Activated CD8-positive, alpha-beta memory T cell treated with anti-CD3 and anti-CD28 coated beads, Interleukin-2, amount 10 ng/mL, durations not matched to agents 7 days and 5 days (primary cell): ENCODE measurements around the gene FADS2. TPM values are rescaled to one million over a fixed set of nuclear protein-coding genes. Genes with fewer than 3 reads are reported as not detected.

ENCODE experiments used
- ATAC-seq: fragments of 150-1000 bp; cut with Tn5 transposase; one replicate; pipeline ENCODE4 v1.10.0; 2021; ENCODE audit warnings: moderate library complexity
- CTCF ChIA-PET: fragments of 350-600 bp; sonication (Branson Sonifier 250); formaldehyde crosslinking; loops from one replicate; lab custom pipeline; 2021; ENCODE audit warnings: antibody characterized with exemption; lab: Charles Lee
- DNase-seq: peaks from one replicate; pipeline ENCODE4 v3.0.0-alpha.2; 2020
- H3K27ac Mint-ChIP-seq: one replicate; pipeline ENCODE4 v1.8.0; 2021; ENCODE audit warnings: mild to moderate bottlenecking, mixed read lengths
- H3K27me3 Mint-ChIP-seq: one replicate; pipeline ENCODE4 v1.8.0; 2021; ENCODE audit warnings: mixed read lengths
- H3K36me3 Mint-ChIP-seq: one replicate; pipeline ENCODE4 v1.8.0; 2021; ENCODE audit warnings: mild to moderate bottlenecking, mixed read lengths
- H3K4me1 Mint-ChIP-seq: one replicate; pipeline ENCODE4 v1.8.0; 2021; ENCODE audit warnings: mixed read lengths
- H3K4me3 Mint-ChIP-seq: one replicate; pipeline ENCODE4 v1.8.0; 2021; ENCODE audit warnings: mild to moderate bottlenecking, moderate library complexity, mixed read lengths
- H3K9me3 Mint-ChIP-seq: one replicate; pipeline ENCODE4 v1.8.0; 2022; ENCODE audit warnings: low read depth, mixed read lengths
- total RNA-seq, 2 experiments: library from RNA; stranded (reverse); gene quantifications; one replicate each; pipeline ENCODE4 v1.2.3, GENCODE V29; 2021

FADS2 gene
- total RNA-seq, 2 experiments from 2014 or later: 174 to 184 TPM

DNA sequence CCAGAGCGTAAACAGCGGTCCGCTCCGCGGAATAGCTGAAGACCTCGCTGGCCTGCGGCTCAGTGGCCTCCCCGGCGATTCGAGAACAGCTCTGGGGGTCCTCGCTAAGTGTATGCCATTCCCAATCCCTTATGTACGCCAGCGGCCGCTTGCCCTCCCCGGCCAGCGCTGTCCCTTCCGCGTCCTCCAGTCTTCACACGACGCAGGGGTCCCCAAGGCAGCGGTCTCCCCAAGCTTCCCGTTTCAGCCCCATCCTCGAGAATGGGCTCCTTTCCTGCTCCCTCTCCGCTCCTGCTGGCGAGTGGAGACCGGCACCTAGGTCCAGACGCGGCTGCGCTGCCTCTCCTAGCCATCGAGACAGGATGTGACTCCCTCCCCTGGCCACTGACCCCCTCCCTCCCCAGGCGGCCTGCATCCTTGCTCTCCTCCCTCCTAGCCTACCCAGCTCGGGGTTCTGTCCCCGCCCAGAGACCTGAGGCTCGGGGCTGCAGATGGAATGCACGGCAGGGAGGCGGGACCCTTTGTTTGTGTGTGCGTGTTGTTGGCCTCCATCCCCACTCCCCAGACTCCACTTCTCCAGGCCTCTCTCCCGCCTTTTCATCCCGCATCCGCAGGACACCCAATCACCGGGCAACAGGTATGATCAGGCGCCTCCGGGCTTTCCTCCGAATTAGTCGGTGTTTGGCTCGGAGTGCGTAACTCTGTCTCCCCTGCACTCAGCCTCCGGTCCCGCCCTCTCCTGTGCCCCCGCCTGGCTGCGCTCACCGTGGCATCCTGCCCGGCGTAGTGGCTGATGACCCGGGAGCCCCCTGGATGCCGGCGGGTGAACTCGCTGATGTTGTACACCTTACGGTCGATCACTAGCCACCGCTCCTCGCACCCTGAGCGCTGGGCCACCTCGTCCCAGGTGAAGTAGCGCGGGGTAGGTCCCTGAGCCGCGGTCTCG, 12.0 kb upstream of the FADS2 start:
- Mint-ChIP-seq H3K36me3 (peaks cover 22% of the 10 kb centered on the region), H3K4me1 (peaks cover 11% of the 10 kb centered on the region), H3K4me3 (peak overlapping the region; percentile 92), H3K27ac (peak overlapping the region; percentile 91), H3K9me3 (no peaks in the 10 kb centered on the region), H3K27me3 (peaks cover 15% of the 10 kb centered on the region)
- CTCF ChIA-PET: interaction anchor here (1.0 to 10.5 kb wide), 12 partner anchors 8 to 515 kb away, joined by 3 to 173 read pairs (median 4); partner anchors contain the start of genes FADS2, FEN1 and TMEM258
- DNase-seq (peak; percentile 80), ATAC-seq (peak; percentile 68)

GRCh38 chr11:61816736-61817455, 11.2 kb upstream of the FADS2 start, which contains the start of gene FADS1:
Gene FADS1, minus strand, starts transcription at chr11:61817003. Its CDS starts 74 bp downstream, at chr11:61816929.
- CTCF ChIA-PET: interaction anchor here (1.5 to 10.5 kb wide), 4 partner anchors 12 to 20 kb away, joined by 3 to 173 read pairs (median 34); partner anchors contain the start of genes FADS2, FEN1 and TMEM258
- Mint-ChIP-seq H3K4me3 (peak within 1 kb of the TSS; percentile 92), H3K4me1 (peaks cover 11% of the 10 kb centered on the region), H3K9me3 (no peaks in the 10 kb centered on the region), H3K27me3 (peaks cover 15% of the 10 kb centered on the region), H3K36me3 (peaks cover 19% of the 10 kb centered on the region), H3K27ac (peak within 1 kb of the TSS; percentile 91)
- ATAC-seq: peak; percentile 67
- DNase-seq: peak; percentile 88

- CTCF ChIA-PET: interaction anchor here (1.0 to 10.5 kb wide), 5 partner anchors 10 to 81 kb away, joined by 3 to 173 read pairs (median 7); partner anchors contain the start of genes FADS2, FEN1 and TMEM258
- Mint-ChIP-seq H3K27me3 (peaks cover 15% of the 10 kb centered on the region), H3K4me1 (peaks cover 11% of the 10 kb centered on the region), H3K4me3 (peak overlapping the region; percentile 92), H3K27ac (peak overlapping the region; percentile 24), H3K9me3 (no peaks in the 10 kb centered on the region), H3K36me3 (peaks cover 14% of the 10 kb centered on the region)
- no peak for ATAC-seq
- DNase-seq: no peak
Measured at GRCh38 chr11:61817471-61818202, 10.5 kb upstream of the FADS2 start.

DNA sequence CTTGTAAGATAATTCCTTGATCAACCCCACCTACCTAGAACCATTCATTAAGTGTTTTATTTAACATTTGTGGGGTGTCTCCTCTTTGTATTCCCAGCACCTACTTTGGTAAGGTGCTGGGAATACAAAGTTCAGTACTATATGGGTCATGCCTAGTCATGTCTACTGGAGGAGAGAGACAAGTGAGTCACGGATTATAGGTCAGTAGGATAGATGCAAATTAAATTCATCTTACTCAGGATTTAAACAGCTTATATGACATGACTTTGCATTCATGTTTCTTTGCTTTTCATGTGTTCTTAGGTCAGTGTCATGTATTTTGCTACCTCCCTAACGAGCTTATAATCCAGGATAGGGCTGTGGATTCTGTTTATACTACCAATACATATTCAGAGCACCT, 7.9 kb upstream of the FADS2 start:
- Mint-ChIP-seq H3K27me3 (peaks cover 20% of the 10 kb centered on the region), H3K36me3 (peaks cover 6% of the 10 kb centered on the region), H3K4me3 (no peak overlapping the region), H3K4me1 (peaks cover 6% of the 10 kb centered on the region), H3K27ac (no peak overlapping the region), H3K9me3 (no peaks in the 10 kb centered on the region)
- ATAC-seq: no peak
- CTCF ChIA-PET: interaction anchor here (0.9 to 1.4 kb wide), 2 partner anchors 9 to 23 kb away, joined by 5 read pairs; no protein-coding TSS in a partner anchor
- no peak for DNase-seq

DNA sequence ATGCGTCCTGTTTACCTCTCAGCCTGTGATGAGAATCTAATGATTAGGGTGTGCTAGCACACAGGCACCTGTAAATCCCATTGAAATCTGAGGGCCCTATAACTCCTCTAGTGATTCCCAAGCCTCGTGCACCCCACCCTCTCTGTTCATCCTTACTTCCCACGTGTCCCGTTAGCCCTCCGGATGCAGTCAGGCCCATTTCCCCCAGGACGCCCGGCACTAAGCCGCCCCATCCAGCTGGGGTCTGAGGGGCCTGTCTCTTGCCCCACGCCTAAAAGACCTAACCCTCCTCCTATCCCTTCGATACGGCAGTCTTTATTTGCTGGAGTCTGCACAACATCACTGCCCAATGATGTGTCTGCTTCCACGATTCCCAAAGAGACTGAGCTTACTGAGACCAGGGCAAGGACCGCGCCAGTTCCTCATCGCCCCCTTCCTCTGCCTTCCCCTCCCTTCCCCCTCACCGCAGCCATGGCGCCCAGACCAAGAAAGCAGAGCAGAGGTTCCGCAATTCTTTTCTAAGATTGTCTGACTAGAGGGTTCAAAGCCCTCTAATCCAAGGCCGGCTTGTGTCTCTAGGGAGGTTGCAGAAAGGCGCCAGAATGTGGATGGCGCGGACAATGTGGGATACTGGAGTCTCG, 1.1 kb upstream of the FADS2 start:
- no peak for ATAC-seq
- H3K36me3 Mint-ChIP-seq: peaks cover 18% of the 10 kb centered on the region
- H3K27ac Mint-ChIP-seq: peak overlapping the region; percentile 90
- H3K27me3 Mint-ChIP-seq: peaks cover 17% of the 10 kb centered on the region
- peak overlapping the region; percentile 85 for H3K4me3 Mint-ChIP-seq
- peaks cover 38% of the 10 kb centered on the region for H3K4me1 Mint-ChIP-seq
- H3K9me3 Mint-ChIP-seq: no peaks in the 10 kb centered on the region
- DNase-seq: no peak
- CTCF ChIA-PET: interaction anchor here (0.6 to 7.4 kb wide), 2 partner anchors 11 to 28 kb away, joined by 3 to 61 read pairs; partner anchors contain the start of gene FADS1

DNA sequence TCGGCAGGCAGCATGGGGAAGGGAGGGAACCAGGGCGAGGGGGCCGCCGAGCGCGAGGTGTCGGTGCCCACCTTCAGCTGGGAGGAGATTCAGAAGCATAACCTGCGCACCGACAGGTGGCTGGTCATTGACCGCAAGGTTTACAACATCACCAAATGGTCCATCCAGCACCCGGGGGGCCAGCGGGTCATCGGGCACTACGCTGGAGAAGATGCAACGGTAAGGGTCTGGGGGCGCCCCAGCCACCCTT, 204 bp downstream of the FADS2 start:
- DNase-seq: no peak

DNA sequence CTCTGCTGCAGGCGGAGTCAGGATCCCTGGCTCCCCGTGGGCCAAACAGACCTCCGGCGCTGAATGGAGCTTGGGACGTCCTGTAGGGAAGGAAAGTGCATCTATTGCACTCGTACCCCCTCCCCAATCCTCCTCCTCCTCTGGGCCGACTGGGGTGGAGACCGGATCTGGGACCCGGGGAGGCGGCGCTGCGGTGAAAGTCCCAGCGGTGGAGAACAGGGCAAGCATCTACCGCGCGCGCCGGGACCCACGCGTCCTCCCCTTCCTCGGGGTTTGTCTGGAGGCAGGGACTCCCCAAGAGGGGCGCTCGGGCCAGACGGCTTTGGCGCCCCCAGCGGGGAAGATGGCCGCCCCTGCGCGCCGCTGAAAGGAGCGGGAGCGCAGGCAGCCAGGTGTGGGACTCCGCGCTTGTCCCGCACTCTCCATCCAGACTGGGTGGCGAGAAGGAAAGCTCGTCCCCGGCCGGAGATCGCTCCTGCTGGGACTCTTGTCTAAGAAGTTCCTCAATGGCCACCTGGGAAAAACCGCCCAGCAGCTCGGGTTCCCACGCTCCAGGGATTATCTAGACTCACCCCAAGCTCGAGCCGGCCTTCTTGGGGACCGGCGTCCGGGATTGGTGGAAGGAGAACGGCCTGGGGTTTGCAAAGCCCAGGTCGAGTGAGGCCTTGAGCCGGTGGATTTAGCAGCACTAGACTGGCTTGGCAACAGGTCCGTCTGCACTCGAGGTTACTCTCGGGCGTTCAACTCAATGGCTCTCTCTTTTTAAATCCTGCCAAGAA, 718 bp downstream of the FADS2 start:
- ATAC-seq (peak; percentile 54), DNase-seq (peak; percentile 68)
- Mint-ChIP-seq H3K4me1 (peaks cover 53% of the 10 kb centered on the region), H3K4me3 (peak overlapping the region; percentile 85), H3K36me3 (peaks cover 22% of the 10 kb centered on the region), H3K27ac (peak overlapping the region; percentile 90), H3K9me3 (no peaks in the 10 kb centered on the region), H3K27me3 (peaks cover 14% of the 10 kb centered on the region)
- CTCF ChIA-PET: interaction anchor here (0.7 to 7.4 kb wide), 12 partner anchors 8 to 253 kb away, joined by 3 to 61 read pairs (median 4); partner anchors contain the start of genes FADS1, FEN1 and TMEM258

More for the DNA sequence above, 204 bp downstream of the FADS2 start:
- no peak for ATAC-seq
- H3K4me3 Mint-ChIP-seq: peak overlapping the region; percentile 85
- H3K9me3 Mint-ChIP-seq: no peaks in the 10 kb centered on the region
- H3K36me3 Mint-ChIP-seq: peaks cover 19% of the 10 kb centered on the region
- H3K27ac Mint-ChIP-seq: peak overlapping the region; percentile 90
- peaks cover 14% of the 10 kb centered on the region for H3K27me3 Mint-ChIP-seq
- H3K4me1 Mint-ChIP-seq: peaks cover 48% of the 10 kb centered on the region
- CTCF ChIA-PET: interaction anchor here (0.7 to 7.4 kb wide), 10 partner anchors 8 to 254 kb away, joined by 3 to 61 read pairs (median 4); partner anchors contain the start of gene FADS1

DNA sequence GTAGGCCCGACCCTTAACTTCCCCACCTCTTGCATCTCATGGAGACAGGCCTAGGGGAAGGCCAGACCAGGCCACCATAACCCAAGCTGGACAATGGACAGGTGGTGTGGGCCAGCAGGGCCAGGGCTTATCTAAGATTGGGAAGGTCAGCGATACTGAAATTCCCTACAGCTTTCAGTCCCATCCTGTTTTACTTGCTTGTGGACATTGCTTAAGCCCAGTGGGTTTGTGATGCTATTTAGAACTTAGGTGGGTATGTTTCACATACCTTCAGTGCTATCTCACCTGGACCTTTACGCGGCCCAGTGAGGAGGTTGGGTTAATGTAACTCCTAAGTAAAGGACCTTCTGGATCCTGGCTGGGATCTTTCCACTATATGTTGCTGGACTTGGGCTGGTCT, 1.7 kb downstream of the FADS2 start:
- H3K27ac Mint-ChIP-seq: no peak overlapping the region
- CTCF ChIA-PET: interaction anchor here (0.6 to 7.4 kb wide), 6 partner anchors 10 to 252 kb away, joined by 3 to 61 read pairs (median 5); partner anchors contain the start of gene FADS1
- ATAC-seq: no peak
- peak overlapping the region; percentile 85 for H3K4me3 Mint-ChIP-seq
- H3K36me3 Mint-ChIP-seq: peaks cover 25% of the 10 kb centered on the region
- DNase-seq: no peak
- peaks cover 11% of the 10 kb centered on the region for H3K27me3 Mint-ChIP-seq
- no peaks in the 10 kb centered on the region for H3K9me3 Mint-ChIP-seq
- peaks cover 63% of the 10 kb centered on the region for H3K4me1 Mint-ChIP-seq

GRCh38 chr11:61830237-61831105, 2.4 kb downstream of the FADS2 start:
- Mint-ChIP-seq H3K4me1 (peaks cover 68% of the 10 kb centered on the region), H3K27ac (peak overlapping the region; percentile 57), H3K9me3 (no peaks in the 10 kb centered on the region), H3K27me3 (peaks cover 11% of the 10 kb centered on the region), H3K36me3 (peaks cover 26% of the 10 kb centered on the region), H3K4me3 (peak overlapping the region; percentile 85)
- ATAC-seq: no peak
- CTCF ChIA-PET: interaction anchor here (0.6 to 7.4 kb wide), 6 partner anchors 14 to 252 kb away, joined by 3 to 61 read pairs (median 4); partner anchors contain the start of gene FADS1
- no peak for DNase-seq

DNA sequence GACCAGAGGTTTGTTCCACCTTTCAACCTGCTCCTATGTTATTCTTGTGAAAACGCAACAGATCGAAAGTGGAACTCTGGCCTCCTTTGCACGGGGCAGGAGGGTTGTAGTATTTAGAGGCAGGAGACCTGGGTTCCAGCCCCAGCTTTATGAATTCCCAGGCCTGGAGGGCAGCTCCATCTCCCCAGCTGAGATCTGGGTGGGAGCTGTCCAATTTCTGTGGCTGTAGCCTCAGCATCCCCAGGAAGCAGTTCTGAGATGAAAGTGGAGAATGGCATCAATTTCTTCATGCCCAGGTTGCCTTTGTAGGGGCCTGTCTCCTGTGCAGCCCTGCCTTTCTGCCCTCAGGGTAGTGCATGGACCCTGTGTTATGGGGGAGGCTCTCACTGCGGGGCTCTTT, 4.1 kb downstream of the FADS2 start:
- peaks cover 3% of the 10 kb centered on the region for H3K27me3 Mint-ChIP-seq
- H3K36me3 Mint-ChIP-seq: peaks cover 31% of the 10 kb centered on the region
- peaks cover 66% of the 10 kb centered on the region for H3K4me1 Mint-ChIP-seq
- H3K27ac Mint-ChIP-seq: peak overlapping the region; percentile 52
- ATAC-seq (no peak), DNase-seq (no peak)
- H3K9me3 Mint-ChIP-seq: no peaks in the 10 kb centered on the region
- H3K4me3 Mint-ChIP-seq: no peak overlapping the region
- CTCF ChIA-PET: interaction anchor here (2.4 to 7.4 kb wide), 2 partner anchors 16 to 34 kb away, joined by 10 to 61 read pairs; partner anchors contain the start of gene FADS1
